CD4-positive, CD25-positive, alpha-beta regulatory T cell (primary cell): ENCODE data around the gene OTUB1. TPM values are rescaled to one million over a fixed set of nuclear protein-coding genes. Genes with fewer than 3 reads are reported as not detected.

Source experiments
- ATAC-seq, 2 donors: fragments of 150-1000 bp; cut with Tn5 transposase; one replicate each; pipeline ENCODE4 v1.10.0; 2021; ENCODE audit warnings: low read depth in 2 of 2, moderate number of reproducible peaks in 2 of 2, moderate library complexity in 1 of 2
- DNase-seq, 3 donors: peaks; one replicate each; pipeline versions ENCODE4 v3.0.0 to v3.0.0-alpha.2; 2012 to 2022; ENCODE audit warnings: mixed read lengths in 1 of 3
- H3K27ac ChIP-seq: one replicate; pipeline ENCODE4 v1.7.0; 2013; ENCODE audit warnings: mild to moderate bottlenecking, low read length; ENCODE audit not compliant: insufficient read depth, poor library complexity, severe bottlenecking
- H3K27me3 ChIP-seq: one replicate; pipeline ENCODE4 v1.7.0; 2013; ENCODE audit warnings: low read length; ENCODE audit not compliant: control insufficient read depth, insufficient read depth
- H3K36me3 ChIP-seq: one replicate; pipeline ENCODE4 v1.7.0; 2013; ENCODE audit warnings: mild to moderate bottlenecking, low read length, moderate library complexity; ENCODE audit not compliant: control insufficient read depth, insufficient read depth
- H3K4me1 ChIP-seq: 2 replicates; pipeline ENCODE4 v1.7.0; 2013; ENCODE audit warnings: mild to moderate bottlenecking, low read length; ENCODE audit not compliant: insufficient read depth, control insufficient read depth, poor library complexity, severe bottlenecking
- H3K4me3 ChIP-seq: one replicate; pipeline ENCODE4 v1.7.0; 2013; ENCODE audit warnings: low read depth, mild to moderate bottlenecking, low read length, moderate library complexity
- H3K9me3 ChIP-seq, 2 experiments: 1 replicate in 1 of 2; 2 replicates in 1 of 2; pipeline ENCODE4 v1.7.0; 2013; ENCODE audit warnings: low read length in 2 of 2, mild to moderate bottlenecking in 1 of 2, moderate library complexity in 1 of 2; ENCODE audit not compliant: control insufficient read depth in 2 of 2
- H3K27ac Mint-ChIP-seq, 3 donors: one replicate each; pipeline ENCODE4 v1.8.0; 2020 to 2022; ENCODE audit warnings: mild to moderate bottlenecking in 3 of 3, mixed read lengths in 3 of 3, moderate library complexity in 2 of 3
- H3K27me3 Mint-ChIP-seq: one replicate; pipeline ENCODE4 v1.8.0; 2022; ENCODE audit warnings: mild to moderate bottlenecking, mixed read lengths
- H3K36me3 Mint-ChIP-seq: one replicate; pipeline ENCODE4 v1.8.0; 2020; ENCODE audit warnings: mixed read lengths
- H3K4me1 Mint-ChIP-seq, 4 donors: one replicate each; pipeline ENCODE4 v1.8.0; 2020 to 2022; ENCODE audit warnings: mixed read lengths in 4 of 4, mild to moderate bottlenecking in 1 of 4
- H3K4me3 Mint-ChIP-seq, 4 donors: one replicate each; pipeline ENCODE4 v1.8.0; 2020 to 2022; ENCODE audit warnings: mild to moderate bottlenecking in 4 of 4, mixed read lengths in 4 of 4, moderate library complexity in 3 of 4
- H3K9me3 Mint-ChIP-seq, 7 donors: one replicate each; pipeline ENCODE4 v1.8.0; 2020 to 2022; ENCODE audit warnings: mixed read lengths in 7 of 7, mild to moderate bottlenecking in 3 of 7, moderate library complexity in 2 of 7
- polyA plus RNA-seq, 4 donors: library from polyadenylated mRNA; unstranded; fragments of 300-500 nt; fragmentation: Illumina TruSeq; gene quantifications; one replicate each; pipeline ENCODE4 v1.2.3, GENCODE V29; 2021
- total RNA-seq: library from RNA; stranded (reverse); gene quantifications from one replicate; pipeline ENCODE4 v1.2.3, GENCODE V29; 2022

Gene OTUB1
- total and polyA plus RNA-seq, 5 donors from 2014 or later: 78.6 to 216 (median 156) TPM

GRCh38 chr11:64039012-64039665, 52.9 kb downstream of the OTUB1 start:
- no peak for ATAC-seq
- Histone ChIP-seq H3K4me1 (peaks cover 3% of the 10 kb centered on the region), H3K27me3 (no peaks in the 10 kb centered on the region), H3K9me3 (no peaks in the 10 kb centered on the region), H3K27ac (no peak overlapping the region), H3K36me3 (no peaks in the 10 kb centered on the region), H3K4me3 (no peak overlapping the region)
- Mint-ChIP-seq H3K27me3 (peaks cover 40% of the 10 kb centered on the region), H3K36me3 (no peaks in the 10 kb centered on the region), H3K4me1 (peaks cover 0 to 7% (median 2%) of the 10 kb centered on the region in 4 donors), H3K4me3 (no peak overlapping the region), H3K27ac (no peak overlapping the region), H3K9me3 (peaks cover 0 to 2% (median 0%) of the 10 kb centered on the region in 7 donors)
- no peak for DNase-seq

GRCh38 chr11:64040684-64041322, 54.6 kb downstream of the OTUB1 start:
- Histone ChIP-seq H3K27me3 (no peaks in the 10 kb centered on the region), H3K4me3 (no peak overlapping the region), H3K27ac (no peak overlapping the region), H3K9me3 (no peaks in the 10 kb centered on the region), H3K4me1 (no peaks in the 10 kb centered on the region), H3K36me3 (no peaks in the 10 kb centered on the region)
- Mint-ChIP-seq H3K36me3 (no peaks in the 10 kb centered on the region), H3K27ac (no peak overlapping the region), H3K27me3 (peaks cover 28% of the 10 kb centered on the region), H3K4me3 (no peak overlapping the region), H3K4me1 (peaks cover 0 to 2% (median 0%) of the 10 kb centered on the region in 4 donors), H3K9me3 (peaks cover 0 to 2% (median 0%) of the 10 kb centered on the region in 7 donors)
- no peak for DNase-seq
- ATAC-seq: no peak

GRCh38 chr11:64041846-64042245, 55.6 kb downstream of the OTUB1 start:
- H3K27me3 Mint-ChIP-seq: peaks cover 28% of the 10 kb centered on the region
- peaks cover 0 to 2% (median 0%) of the 10 kb centered on the region in 4 donors for H3K4me1 Mint-ChIP-seq

GRCh38 chr11:64042301-64042700, 56.1 kb downstream of the OTUB1 start:
- H3K27me3 Mint-ChIP-seq: peaks cover 27% of the 10 kb centered on the region
- no peak for DNase-seq
- no peaks in the 10 kb centered on the region for H3K36me3 ChIP-seq
- no peaks in the 10 kb centered on the region for H3K27me3 ChIP-seq
- no peak overlapping the region for H3K27ac Mint-ChIP-seq
- peaks cover 0 to 2% (median 0%) of the 10 kb centered on the region in 7 donors for H3K9me3 Mint-ChIP-seq
- H3K36me3 Mint-ChIP-seq: no peaks in the 10 kb centered on the region
- peaks cover 0 to 2% (median 0%) of the 10 kb centered on the region in 4 donors for H3K4me1 Mint-ChIP-seq
- ATAC-seq: no peak
- no peak overlapping the region for H3K4me3 Mint-ChIP-seq
- no peaks in the 10 kb centered on the region for H3K4me1 ChIP-seq
- no peak overlapping the region for H3K4me3 ChIP-seq
- no peaks in the 10 kb centered on the region for H3K9me3 ChIP-seq
- no peak overlapping the region for H3K27ac ChIP-seq

More at GRCh38 chr11:64041846-64042245, 55.6 kb downstream of the OTUB1 start:
- no peaks in the 10 kb centered on the region for H3K9me3 ChIP-seq
- no peaks in the 10 kb centered on the region for H3K27me3 ChIP-seq
- no peaks in the 10 kb centered on the region for H3K36me3 ChIP-seq
- H3K27ac Mint-ChIP-seq: no peak overlapping the region
- DNase-seq (no peak), ATAC-seq (no peak)
- H3K4me3 ChIP-seq: no peak overlapping the region
- no peak overlapping the region for H3K4me3 Mint-ChIP-seq
- no peaks in the 10 kb centered on the region for H3K4me1 ChIP-seq
- peaks cover 0 to 2% (median 0%) of the 10 kb centered on the region in 7 donors for H3K9me3 Mint-ChIP-seq
- H3K36me3 Mint-ChIP-seq: no peaks in the 10 kb centered on the region
- no peak overlapping the region for H3K27ac ChIP-seq

- peaks cover 0 to 2% (median 0%) of the 10 kb centered on the region in 4 donors for H3K4me1 Mint-ChIP-seq
Observed at GRCh38 chr11:64043545-64043944, 57.3 kb downstream of the OTUB1 start.

GRCh38 chr11:64044730-64045393, 58.6 kb downstream of the OTUB1 start:
- H3K4me3 ChIP-seq: no peak overlapping the region
- Mint-ChIP-seq H3K4me3 (no peak overlapping the region), H3K9me3 (no peaks in the 10 kb centered on the region), H3K36me3 (no peaks in the 10 kb centered on the region), H3K27me3 (peaks cover 11% of the 10 kb centered on the region), H3K27ac (no peak overlapping the region), H3K4me1 (peaks cover 0 to 2% (median 0%) of the 10 kb centered on the region in 4 donors)
- DNase-seq: no peak
- no peak for ATAC-seq
- no peaks in the 10 kb centered on the region for H3K36me3 ChIP-seq
- no peak overlapping the region for H3K27ac ChIP-seq
- H3K27me3 ChIP-seq: no peaks in the 10 kb centered on the region
- H3K9me3 ChIP-seq: no peaks in the 10 kb centered on the region
- H3K4me1 ChIP-seq: no peaks in the 10 kb centered on the region

More at GRCh38 chr11:64043545-64043944, 57.3 kb downstream of the OTUB1 start:
- Mint-ChIP-seq H3K9me3 (no peaks in the 10 kb centered on the region), H3K27me3 (peaks cover 16% of the 10 kb centered on the region), H3K4me3 (no peak overlapping the region), H3K27ac (no peak overlapping the region), H3K36me3 (no peaks in the 10 kb centered on the region)
- no peak for DNase-seq
- no peak overlapping the region for H3K4me3 ChIP-seq
- no peak for ATAC-seq
- no peaks in the 10 kb centered on the region for H3K27me3 ChIP-seq
- no peaks in the 10 kb centered on the region for H3K9me3 ChIP-seq
- no peaks in the 10 kb centered on the region for H3K4me1 ChIP-seq
- no peak overlapping the region for H3K27ac ChIP-seq
- H3K36me3 ChIP-seq: no peaks in the 10 kb centered on the region

GRCh38 chr11:64045700-64046099, 59.5 kb downstream of the OTUB1 start:
- no peak overlapping the region for H3K4me3 ChIP-seq
- Mint-ChIP-seq H3K9me3 (no peaks in the 10 kb centered on the region), H3K27me3 (peaks cover 6% of the 10 kb centered on the region), H3K27ac (no peak overlapping the region), H3K4me1 (peaks cover 0 to 2% (median 0%) of the 10 kb centered on the region in 4 donors), H3K4me3 (no peak overlapping the region), H3K36me3 (no peaks in the 10 kb centered on the region)
- no peak for ATAC-seq
- H3K27me3 ChIP-seq: no peaks in the 10 kb centered on the region
- no peak for DNase-seq
- H3K36me3 ChIP-seq: no peaks in the 10 kb centered on the region
- no peaks in the 10 kb centered on the region for H3K4me1 ChIP-seq
- no peak overlapping the region for H3K27ac ChIP-seq
- H3K9me3 ChIP-seq: no peaks in the 10 kb centered on the region
